ENCODE results near the gene UBE2J1.

UBE2J1 gene

DNA sequence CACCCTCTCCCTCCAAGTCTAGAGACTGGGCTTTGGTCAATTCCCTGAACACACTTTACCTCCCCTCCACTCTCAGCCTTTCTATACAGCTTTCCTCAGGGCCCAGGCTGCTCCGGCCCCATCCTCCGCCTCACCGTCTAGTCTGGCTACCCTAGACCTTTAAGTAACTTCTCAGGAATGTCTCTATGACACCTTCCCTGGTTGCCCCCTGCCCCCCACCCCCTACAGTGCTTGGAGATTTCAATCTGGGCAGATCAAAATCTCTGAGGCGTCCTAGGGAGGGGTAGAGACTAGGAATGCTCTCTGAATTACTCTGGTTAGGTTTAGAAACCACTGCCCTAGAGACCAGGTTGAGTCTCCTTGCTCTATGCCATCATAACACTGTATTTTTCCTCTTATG is 6.1 kb downstream of the UBE2J1 start:
- no peak overlapping the region for H3K4me3 ChIP-seq
- DNase-seq (ENCODE audit: low spot score): no peak
- TF ChIP-seq CTCF (IDR thresholded peaks at IDR 0.05): no peak
- no peak overlapping the region for H3K27ac ChIP-seq

DNA sequence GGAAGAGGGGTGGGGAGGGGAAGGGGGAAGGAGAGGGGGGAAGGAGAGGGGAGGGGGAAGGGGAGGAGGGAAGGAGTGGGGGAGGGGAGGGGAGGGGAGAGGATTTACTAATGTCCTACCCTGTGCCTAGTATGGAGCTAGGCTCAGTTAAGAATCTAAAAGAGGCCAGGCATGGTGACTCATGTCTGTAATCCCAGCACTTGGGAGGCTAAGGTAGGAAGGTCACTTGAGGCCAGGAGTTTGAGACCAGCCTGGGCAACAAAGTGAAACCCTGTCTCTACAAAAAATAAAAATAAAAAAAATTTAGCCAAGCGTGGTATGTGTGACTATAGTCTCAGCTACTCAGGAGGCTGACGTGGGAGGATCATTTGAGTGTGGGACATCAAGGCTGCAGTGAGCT is 13.0 kb downstream of the UBE2J1 start:
- no peak for DNase-seq (ENCODE audit: low spot score)
- no peak for TF ChIP-seq CTCF (IDR thresholded peaks at IDR 0.05)
- H3K27ac ChIP-seq: no peak overlapping the region
- H3K4me3 ChIP-seq: no peak overlapping the region

- DNase-seq (ENCODE audit: low spot score): no peak
- Histone ChIP-seq H3K4me3 (no peak overlapping the region), H3K27ac (no peak overlapping the region)
- TF ChIP-seq CTCF (IDR thresholded peaks at IDR 0.05): no peak
Measured at GRCh38 chr6:89335164-89335563, 17.4 kb downstream of the UBE2J1 start.

DNA sequence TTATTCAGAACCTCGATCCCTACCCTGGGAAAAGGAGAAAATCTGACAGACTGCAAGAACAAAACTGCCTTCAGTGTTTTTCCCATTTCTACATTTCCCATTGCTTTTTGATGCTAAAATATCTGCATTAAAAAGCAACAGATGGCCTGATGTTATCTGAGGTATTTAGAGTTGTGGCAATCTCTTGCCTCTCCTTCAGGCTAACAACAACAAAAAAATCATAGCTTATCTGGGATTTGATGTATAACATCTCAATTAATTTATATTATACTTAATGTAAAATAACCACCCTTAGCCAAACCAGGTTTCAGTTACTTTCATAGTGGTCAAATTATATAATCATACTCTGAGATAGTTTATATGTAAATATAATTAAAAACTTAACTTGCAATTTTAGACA is 21.6 kb downstream of the UBE2J1 start:
- DNase-seq (ENCODE audit: low spot score): no peak
- H3K27ac ChIP-seq: no peak overlapping the region
- TF ChIP-seq CTCF (IDR thresholded peaks at IDR 0.05): no peak
- H3K4me3 ChIP-seq: no peak overlapping the region

DNA sequence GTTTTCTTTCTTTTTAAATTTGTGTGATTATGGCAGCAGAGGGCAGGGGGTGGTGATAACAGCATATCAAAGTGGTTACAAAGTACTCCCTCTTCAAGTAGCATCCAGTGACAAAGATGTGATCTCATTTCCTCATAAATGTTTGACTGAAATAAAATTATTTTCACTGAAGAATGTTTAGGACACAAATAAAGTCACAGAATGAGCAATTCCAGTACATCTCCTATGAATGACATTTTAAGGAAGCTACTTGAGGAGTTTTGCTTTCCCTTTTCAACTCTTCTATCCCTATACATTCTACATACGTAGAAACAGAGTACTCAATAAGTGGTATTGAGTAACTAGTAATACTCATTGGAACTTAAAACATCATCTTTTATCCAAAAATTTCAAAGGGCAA is 23.5 kb downstream of the UBE2J1 start:
- TF ChIP-seq CTCF (IDR thresholded peaks at IDR 0.05): no peak
- Histone ChIP-seq H3K27ac (no peak overlapping the region), H3K4me3 (no peak overlapping the region)
- DNase-seq (ENCODE audit: low spot score): no peak

DNA sequence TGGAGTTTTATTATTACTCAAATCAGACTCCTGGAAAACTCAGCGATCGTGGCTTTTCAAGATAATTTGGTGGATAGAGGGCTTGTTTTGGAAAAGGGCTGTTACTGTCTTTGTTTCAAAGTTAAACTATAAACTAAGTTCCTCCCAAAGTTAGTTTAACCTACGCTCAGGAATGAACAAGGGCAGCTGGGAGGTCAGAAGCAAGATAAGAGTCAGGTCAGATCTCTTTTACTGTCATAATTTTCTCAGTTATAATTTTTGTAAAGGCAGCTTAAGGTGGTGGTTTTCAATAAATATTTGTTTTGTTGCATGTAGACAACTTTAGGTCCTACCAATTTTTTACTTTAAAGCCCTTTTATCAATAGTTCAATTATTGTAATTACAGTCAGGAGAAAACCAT is 28.2 kb downstream of the UBE2J1 start:
- TF ChIP-seq CTCF (IDR thresholded peaks at IDR 0.05): no peak
- Histone ChIP-seq H3K27ac (no peak overlapping the region), H3K4me3 (no peak overlapping the region)
- DNase-seq (ENCODE audit: low spot score): no peak

DNA sequence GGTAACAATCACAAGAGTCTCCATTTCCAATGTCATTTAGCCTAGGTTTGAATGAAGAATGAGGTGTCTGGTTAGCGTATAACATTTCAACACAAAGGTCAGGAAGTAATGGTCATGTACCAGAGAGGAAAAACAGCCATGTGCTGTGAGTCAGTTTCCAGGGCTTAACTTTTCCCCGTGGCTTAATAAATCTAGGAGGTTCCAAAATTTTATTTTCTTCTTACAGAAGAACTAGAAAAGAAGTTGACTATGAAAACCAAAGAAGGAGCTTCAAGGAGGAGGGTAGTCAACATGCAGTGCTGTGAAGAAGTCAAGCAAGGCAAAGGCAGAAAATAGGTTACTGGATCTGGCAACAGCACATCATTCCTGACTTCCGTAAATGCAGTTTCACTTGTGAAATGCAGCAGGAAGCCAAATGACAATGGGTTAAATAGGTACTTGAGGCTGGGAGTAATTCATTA is 29.0 kb downstream of the UBE2J1 start:
- DNase-seq (ENCODE audit: low spot score): no peak
- Histone ChIP-seq H3K4me3 (no peak overlapping the region), H3K27ac (no peak overlapping the region)
- TF ChIP-seq CTCF (IDR thresholded peaks at IDR 0.05): no peak
